ENCODE data around the gene GAA.

DNA sequence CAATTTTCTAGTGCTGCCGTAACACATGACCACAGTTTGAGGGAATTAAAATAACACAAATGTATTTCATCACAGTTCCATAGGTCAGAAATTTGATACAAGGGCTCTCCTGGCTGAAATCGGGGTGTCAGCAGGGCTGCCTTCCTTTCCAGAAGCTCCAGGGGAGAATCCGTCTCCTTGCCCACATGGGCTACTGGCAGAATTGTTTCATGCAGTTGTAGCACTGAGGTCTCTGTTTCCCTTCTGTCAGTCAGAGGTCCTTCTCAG lies 25.0 kb downstream of the GAA start:
- TF ChIP-seq POLR2A (IDR thresholded peaks at IDR 0.05) (no peak), EP300 (IDR thresholded peaks at IDR 0.05) (no peak)
- TF ChIP-seq, protein P1, sequence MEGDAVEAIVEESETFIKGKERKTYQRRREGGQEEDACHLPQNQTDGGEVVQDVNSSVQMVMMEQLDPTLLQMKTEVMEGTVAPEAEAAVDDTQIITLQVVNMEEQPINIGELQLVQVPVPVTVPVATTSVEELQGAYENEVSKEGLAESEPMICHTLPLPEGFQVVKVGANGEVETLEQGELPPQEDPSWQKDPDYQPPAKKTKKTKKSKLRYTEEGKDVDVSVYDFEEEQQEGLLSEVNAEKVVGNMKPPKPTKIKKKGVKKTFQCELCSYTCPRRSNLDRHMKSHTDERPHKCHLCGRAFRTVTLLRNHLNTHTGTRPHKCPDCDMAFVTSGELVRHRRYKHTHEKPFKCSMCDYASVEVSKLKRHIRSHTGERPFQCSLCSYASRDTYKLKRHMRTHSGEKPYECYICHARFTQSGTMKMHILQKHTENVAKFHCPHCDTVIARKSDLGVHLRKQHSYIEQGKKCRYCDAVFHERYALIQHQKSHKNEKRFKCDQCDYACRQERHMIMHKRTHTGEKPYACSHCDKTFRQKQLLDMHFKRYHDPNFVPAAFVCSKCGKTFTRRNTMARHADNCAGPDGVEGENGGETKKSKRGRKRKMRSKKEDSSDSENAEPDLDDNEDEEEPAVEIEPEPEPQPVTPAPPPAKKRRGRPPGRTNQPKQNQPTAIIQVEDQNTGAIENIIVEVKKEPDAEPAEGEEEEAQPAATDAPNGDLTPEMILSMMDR (IDR thresholded peaks at IDR 0.05), result no peak

All from gastroesophageal sphincter (tissue), 3 donors.